Islet precursor cell (in vitro differentiated cells): ENCODE data around the gene CHMP4B.

ENCODE experiments used
- DNase-seq: peaks from one replicate; pipeline ENCODE4 v3.0.0-alpha.2; 2018

The CHMP4B gene

GRCh38 chr20:33822423-33822822 lies 11.3 kb downstream of the CHMP4B start:
- DNase-seq = no peak

GRCh38 chr20:33822991-33823390 lies 11.8 kb downstream of the CHMP4B start:
- DNase-seq = no peak

- DNase-seq = no peak
Observed at GRCh38 chr20:33824852-33825251, 13.7 kb downstream of the CHMP4B start.

GRCh38 chr20:33825340-33826269 lies 14.5 kb downstream of the CHMP4B start:
- no peak for DNase-seq

- DNase-seq = no peak
Observed at GRCh38 chr20:33826270-33826897, 15.2 kb downstream of the CHMP4B start.

GRCh38 chr20:33827109-33827508 lies 16.0 kb downstream of the CHMP4B start:
- no peak for DNase-seq

- DNase-seq = no peak
Observed at GRCh38 chr20:33827634-33828325, 16.6 kb downstream of the CHMP4B start.

- DNase-seq = no peak
Observed at GRCh38 chr20:33828326-33828844, 17.2 kb downstream of the CHMP4B start.

GRCh38 chr20:33828967-33829560 lies 17.9 kb downstream of the CHMP4B start:
- no peak for DNase-seq

GRCh38 chr20:33829636-33830035 lies 18.5 kb downstream of the CHMP4B start:
- DNase-seq = no peak

- no peak for DNase-seq
Observed at GRCh38 chr20:33830371-33830770, 19.2 kb downstream of the CHMP4B start.

GRCh38 chr20:33832103-33832804 lies 21.1 kb downstream of the CHMP4B start:
- no peak for DNase-seq

GRCh38 chr20:33833333-33833732 lies 22.2 kb downstream of the CHMP4B start:
- DNase-seq = no peak

- no peak for DNase-seq
Observed at GRCh38 chr20:33835615-33836172, 24.5 kb downstream of the CHMP4B start.

GRCh38 chr20:33836277-33836676 lies 25.1 kb downstream of the CHMP4B start:
- DNase-seq = no peak

GRCh38 chr20:33837096-33837830 lies 26.1 kb downstream of the CHMP4B start:
- DNase-seq = no peak

GRCh38 chr20:33838035-33838864 lies 27.1 kb downstream of the CHMP4B start:
- no peak for DNase-seq

GRCh38 chr20:33839591-33839990 lies 28.4 kb downstream of the CHMP4B start:
- DNase-seq = no peak

- no peak for DNase-seq
Observed at GRCh38 chr20:33840160-33840559, 29.0 kb downstream of the CHMP4B start.

GRCh38 chr20:33840759-33841435 lies 29.7 kb downstream of the CHMP4B start:
- DNase-seq = no peak
